ENCODE results near the gene FAM53A. TPM values are rescaled to one million over a fixed set of nuclear protein-coding genes. Genes with fewer than 3 reads are reported as not detected.

Gene FAM53A
- total and polyA plus RNA-seq, 4 donors = 0.44 to 2.2 (median 0.97) TPM

- TF ChIP-seq REST (IDR thresholded peaks at IDR 0.05) = no peak
Measured at GRCh38 chr4:1669270-1669669, 14.8 kb downstream of the FAM53A start (continued).

- no peaks in the 10 kb centered on the region for H3K27me3 ChIP-seq (ENCODE audit: control insufficient read depth in 4 of 4, insufficient read depth in 4 of 4, low read length in 3 of 4)
- H3K9me3 ChIP-seq (ENCODE audit: control insufficient read depth in 4 of 4, low read length in 3 of 4) = no peaks in the 10 kb centered on the region
- DNase-seq (ENCODE audit: low spot score) = no peak
- TF ChIP-seq TAF1 (conservative IDR thresholded peaks at IDR 0.05) (no peak), JUND (IDR thresholded peaks at IDR 0.05) (no peak), CTCF (IDR thresholded peaks at IDR 0.05; ENCODE audit: low read depth, low read length, missing input control) (no peak), HNF4A (conservative IDR thresholded peaks at IDR 0.05) (no peak), FOXA1 (IDR thresholded peaks at IDR 0.05) (no peak), SP1 (IDR thresholded peaks at IDR 0.05) (no peak), HNF4G (IDR thresholded peaks at IDR 0.05) (no peak), NR2F2 (IDR thresholded peaks at IDR 0.05) (no peak), EGR1 (IDR thresholded peaks at IDR 0.05; ENCODE audit: low read depth in 2 of 2) (no peak), MAX (IDR thresholded peaks at IDR 0.05) (no peak), GABPA (IDR thresholded peaks at IDR 0.05 in 1 of 2, conservative IDR thresholded peaks at IDR 0.05 in 1 of 2) (no peak), RXRA (IDR thresholded peaks at IDR 0.05) (no peak), YY1 (IDR thresholded peaks at IDR 0.05) (no peak), RAD21 (IDR thresholded peaks at IDR 0.05) (no peak), ZBTB33 (IDR thresholded peaks at IDR 0.05) (no peak)
- no peak overlapping the region for H3K9ac ChIP-seq (ENCODE audit: low read depth in 1 of 2, low read length in 2 of 2)
- H3K4me3 ChIP-seq (ENCODE audit: low read depth in 1 of 3, low read length in 3 of 3) = no peak overlapping the region
- H3K36me3 ChIP-seq (ENCODE audit: control insufficient read depth in 4 of 4, insufficient read depth in 3 of 4, low read depth in 1 of 4, low read length in 3 of 4) = no peaks in the 10 kb centered on the region
- no peaks in the 10 kb centered on the region for H3K4me1 ChIP-seq (ENCODE audit: control insufficient read depth in 4 of 4, insufficient read depth in 4 of 4, low read length in 3 of 4)
- WGBS = 90% methylated on average over 8 of the region's 8 CpGs
- no peak overlapping the region for H3K27ac ChIP-seq (ENCODE audit: low read depth in 1 of 2, low read length in 2 of 2)
Measured at GRCh38 chr4:1668488-1668840, 15.6 kb downstream of the FAM53A start.
